NCI-H524 (cell line): ENCODE results near the gene TRIM47.

Experiments used
- DNase-seq, 2 experiments: peaks; one replicate each; lab custom pipeline; 2025; lab: John Stamatoyannopoulos, UW

Gene TRIM47

GRCh38 chr17:75908201-75908600 is 29.8 kb upstream of the TRIM47 start:
- no peak for DNase-seq

- DNase-seq, result no peak
Measured at GRCh38 chr17:75906143-75906884, 27.9 kb upstream of the TRIM47 start.

GRCh38 chr17:75904749-75905521 is 26.6 kb upstream of the TRIM47 start, which contains the start of gene MRPL38:
TSS of gene MRPL38 (minus strand) at chr17:75904884. CDS start at chr17:75904875, 9 bp downstream.
- peak; percentile 98 to 100 for DNase-seq

- no peak for DNase-seq
Measured at GRCh38 chr17:75902406-75902805, 24.0 kb upstream of the TRIM47 start.

GRCh38 chr17:75901727-75902126 is 23.3 kb upstream of the TRIM47 start:
- DNase-seq, result no peak

GRCh38 chr17:75900691-75901533 is 22.5 kb upstream of the TRIM47 start:
- DNase-seq, result no peak

- DNase-seq, result no peak
Measured at GRCh38 chr17:75899767-75900468, 21.5 kb upstream of the TRIM47 start.

GRCh38 chr17:75899353-75899752 is 21.0 kb upstream of the TRIM47 start:
- DNase-seq, result no peak

- DNase-seq, result no peak
Measured at GRCh38 chr17:75898791-75899190, 20.4 kb upstream of the TRIM47 start.

GRCh38 chr17:75898065-75898464 is 19.7 kb upstream of the TRIM47 start:
- no peak for DNase-seq

GRCh38 chr17:75897160-75898019 is 19.0 kb upstream of the TRIM47 start:
- DNase-seq, result no peak

- DNase-seq, result peak; percentile 81 to 89
Measured at GRCh38 chr17:75896415-75897159, 18.2 kb upstream of the TRIM47 start, which contains the start of gene TRIM65. TSS of gene TRIM65 (minus strand) at chr17:75896951. CDS start at chr17:75896937, 14 bp downstream.

- peak in 1 of 2 experiments; percentile 55 for DNase-seq
Measured at GRCh38 chr17:75895370-75896155, 17.2 kb upstream of the TRIM47 start.

- DNase-seq, result no peak
Measured at GRCh38 chr17:75894049-75894733, 15.8 kb upstream of the TRIM47 start.

- DNase-seq, result no peak
Measured at GRCh38 chr17:75893305-75894048, 15.1 kb upstream of the TRIM47 start.

- DNase-seq, result no peak
Measured at GRCh38 chr17:75892556-75893224, 14.3 kb upstream of the TRIM47 start.
